MCF 10A (cell line): ENCODE data around the gene CDK15. TPM values are rescaled to one million over a fixed set of nuclear protein-coding genes. Genes with fewer than 3 reads are reported as not detected.

Experiments used
- BruUV-seq: library from RNA; stranded (reverse); fragments of 400-500 nt; replicated peaks from 2 replicates; lab custom pipeline; 2021; lab: Mats Ljungman, UMichigan
- CTCF ChIA-PET: fragments of 300-600 bp; sonication (Branson Sonifier 250); formaldehyde crosslinking; extraction: SDS; loops from one replicate; lab custom pipeline; 2021; ENCODE audit warnings: antibody characterized with exemption, inconsistent platforms; lab: Yijun Ruan, JAX
- POLR2A ChIA-PET: fragments of 300-600, 350-650 bp; sonication (Branson Sonifier 250); formaldehyde crosslinking; extraction: SDS; loops from one replicate; lab custom pipeline; 2020; ENCODE audit warnings: antibody characterized with exemption, inconsistent platforms; lab: Yijun Ruan, JAX
- DNase-seq: peaks from one replicate; pipeline ENCODE4 v3.0.0-alpha.2; 2018; ENCODE audit not compliant: unreplicated experiment
- H3K27ac Mint-ChIP-seq: one replicate; pipeline ENCODE4 v1.8.0; 2022; ENCODE audit warnings: mild to moderate bottlenecking, low read depth, mixed read lengths; ENCODE audit not compliant: unreplicated experiment
- H3K27me3 Mint-ChIP-seq: one replicate; pipeline ENCODE4 v1.8.0; 2022; ENCODE audit warnings: mixed read lengths; ENCODE audit not compliant: insufficient read depth, unreplicated experiment
- H3K36me3 Mint-ChIP-seq: one replicate; pipeline ENCODE4 v1.8.0; 2022; ENCODE audit warnings: mild to moderate bottlenecking, moderate library complexity, mixed read lengths; ENCODE audit not compliant: insufficient read depth, unreplicated experiment
- H3K4me1 Mint-ChIP-seq: one replicate; pipeline ENCODE4 v1.8.0; 2022; ENCODE audit warnings: mixed read lengths; ENCODE audit not compliant: insufficient read depth, unreplicated experiment
- H3K4me3 Mint-ChIP-seq: one replicate; pipeline ENCODE4 v1.8.0; 2022; ENCODE audit warnings: mild to moderate bottlenecking, moderate library complexity, mixed read lengths; ENCODE audit not compliant: unreplicated experiment
- H3K9me3 Mint-ChIP-seq: one replicate; pipeline ENCODE4 v1.8.0; 2022; ENCODE audit warnings: mixed read lengths; ENCODE audit not compliant: unreplicated experiment
- intact Hi-C: fragments of 100-400 bp; cut with micrococcal nuclease; formaldehyde crosslinking; loops from 2 replicates; pipeline ENCODE4 v1.14.1; 2022
- total RNA-seq: library from RNA; stranded (reverse); gene quantifications from 2 replicates; pipeline ENCODE4 v1.2.3, GENCODE V29; 2022
- TF ChIP-seq, protein P1 (sequence below): fragments of 200-600 bp; IDR thresholded peaks from one replicate; pipeline ENCODE4 v1.8.0; 2022; ENCODE audit warnings: antibody characterized with exemption, mild to moderate bottlenecking; ENCODE audit not compliant: unreplicated experiment

Gene CDK15
- total RNA-seq, 1 experiment from 2014 or later = not detected

DNA sequence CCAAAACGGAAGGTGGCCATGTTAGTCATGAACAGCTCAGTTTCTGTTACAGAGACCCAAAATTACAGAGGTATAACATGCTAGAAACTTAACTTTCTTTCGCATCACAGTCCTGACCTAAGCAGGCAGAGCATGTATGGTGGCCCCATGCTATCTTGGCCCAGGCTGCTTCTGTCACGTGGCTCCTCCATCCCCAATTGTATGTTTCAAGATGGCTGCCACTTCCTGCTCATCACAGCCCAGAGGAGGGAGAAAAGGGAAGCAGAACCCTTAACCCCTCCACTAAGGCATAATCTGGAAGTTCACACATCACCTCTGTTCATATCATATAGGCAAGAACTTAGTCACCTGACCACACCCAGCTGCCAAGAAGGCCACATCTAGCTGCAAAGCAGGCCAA is 28.7 kb downstream of the CDK15 start:
- intact Hi-C loops = no loop called here
- BruUV-seq = no TSS peak
- POLR2A ChIA-PET = interaction anchor here (0.6 kb wide), 1 partner anchor 56 kb away, joined by 3 read pairs; no protein-coding TSS in a partner anchor
- Mint-ChIP-seq H3K27me3 (no peaks in the 10 kb centered on the region), H3K4me3 (no peak overlapping the region), H3K4me1 (no peaks in the 10 kb centered on the region), H3K36me3 (no peaks in the 10 kb centered on the region), H3K27ac (no peak overlapping the region), H3K9me3 (no peaks in the 10 kb centered on the region)
- DNase-seq = no peak
- CTCF ChIA-PET = interaction anchor here (0.7 to 0.8 kb wide), 2 partner anchors 66 to 172 kb away, joined by 3 to 4 read pairs; no protein-coding TSS in a partner anchor
- TF ChIP-seq, protein P1, sequence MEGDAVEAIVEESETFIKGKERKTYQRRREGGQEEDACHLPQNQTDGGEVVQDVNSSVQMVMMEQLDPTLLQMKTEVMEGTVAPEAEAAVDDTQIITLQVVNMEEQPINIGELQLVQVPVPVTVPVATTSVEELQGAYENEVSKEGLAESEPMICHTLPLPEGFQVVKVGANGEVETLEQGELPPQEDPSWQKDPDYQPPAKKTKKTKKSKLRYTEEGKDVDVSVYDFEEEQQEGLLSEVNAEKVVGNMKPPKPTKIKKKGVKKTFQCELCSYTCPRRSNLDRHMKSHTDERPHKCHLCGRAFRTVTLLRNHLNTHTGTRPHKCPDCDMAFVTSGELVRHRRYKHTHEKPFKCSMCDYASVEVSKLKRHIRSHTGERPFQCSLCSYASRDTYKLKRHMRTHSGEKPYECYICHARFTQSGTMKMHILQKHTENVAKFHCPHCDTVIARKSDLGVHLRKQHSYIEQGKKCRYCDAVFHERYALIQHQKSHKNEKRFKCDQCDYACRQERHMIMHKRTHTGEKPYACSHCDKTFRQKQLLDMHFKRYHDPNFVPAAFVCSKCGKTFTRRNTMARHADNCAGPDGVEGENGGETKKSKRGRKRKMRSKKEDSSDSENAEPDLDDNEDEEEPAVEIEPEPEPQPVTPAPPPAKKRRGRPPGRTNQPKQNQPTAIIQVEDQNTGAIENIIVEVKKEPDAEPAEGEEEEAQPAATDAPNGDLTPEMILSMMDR = no peak

DNA sequence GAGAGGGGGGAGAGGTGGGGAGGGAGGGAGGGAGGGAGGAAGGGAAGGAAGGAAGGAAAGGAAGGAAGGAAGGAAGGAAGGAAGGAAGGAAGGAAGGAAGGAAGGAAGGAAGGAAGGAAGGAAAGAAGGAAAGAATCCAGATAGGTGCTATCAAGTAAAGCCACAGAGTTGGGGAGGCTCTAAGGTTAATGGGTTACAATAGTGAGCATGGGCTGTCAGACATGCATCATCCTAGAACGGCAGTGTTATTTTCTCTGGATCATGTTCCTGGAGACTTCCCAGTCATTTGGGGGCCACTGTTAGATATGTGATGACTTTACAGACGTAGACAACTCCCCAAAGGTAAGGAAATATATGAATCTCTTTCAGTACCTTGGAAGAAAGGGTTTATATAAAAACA is 31.1 kb downstream of the CDK15 start:
- Mint-ChIP-seq H3K9me3 (peaks cover 9% of the 10 kb centered on the region), H3K27ac (no peak overlapping the region), H3K4me1 (no peaks in the 10 kb centered on the region), H3K36me3 (no peaks in the 10 kb centered on the region), H3K4me3 (no peak overlapping the region), H3K27me3 (no peaks in the 10 kb centered on the region)
- no TSS peak for BruUV-seq
- DNase-seq = no peak
- intact Hi-C loops = no loop called here
- TF ChIP-seq, protein P1 = no peak
- ChIA-PET CTCF (no interaction called here), POLR2A (no interaction called here)

DNA sequence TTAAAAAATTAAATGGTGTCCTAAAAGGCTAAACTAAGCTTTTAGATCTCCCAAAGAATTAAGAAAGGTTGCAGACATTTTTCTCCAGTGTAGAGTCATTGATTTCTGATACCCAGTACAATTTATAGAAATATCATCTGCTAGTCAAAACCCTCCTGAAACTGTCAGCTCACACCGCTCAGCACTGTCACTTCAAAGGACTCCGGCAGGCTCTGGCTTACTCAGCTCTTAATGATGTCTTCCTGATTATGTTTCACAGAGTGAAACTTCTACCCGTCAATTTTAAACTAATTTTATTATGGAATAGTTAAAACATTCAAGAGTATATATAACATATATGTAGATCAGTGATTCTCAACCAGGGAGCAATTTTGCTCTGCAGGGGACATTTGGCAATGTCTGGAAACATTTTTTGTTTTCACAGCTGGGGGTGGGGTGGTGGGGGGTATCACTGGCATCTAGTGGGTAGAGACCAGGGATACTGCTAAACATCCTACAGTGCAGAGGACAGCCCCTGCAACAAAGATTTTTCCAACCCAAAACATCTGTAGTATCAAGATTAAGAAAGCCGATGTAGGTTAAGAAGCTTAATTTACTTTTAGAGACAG is 31.6 kb downstream of the CDK15 start:
- H3K9me3 Mint-ChIP-seq = peaks cover 9% of the 10 kb centered on the region
- intact Hi-C loops = no loop called here
- no peaks in the 10 kb centered on the region for H3K4me1 Mint-ChIP-seq
- BruUV-seq = no TSS peak
- H3K36me3 Mint-ChIP-seq = no peaks in the 10 kb centered on the region
- DNase-seq = no peak
- CTCF ChIA-PET = interaction anchor here (0.7 kb wide), 1 partner anchor 30 kb away, joined by 3 read pairs; no protein-coding TSS in a partner anchor
- no peaks in the 10 kb centered on the region for H3K27me3 Mint-ChIP-seq
- POLR2A ChIA-PET = no interaction called here
- TF ChIP-seq, protein P1 = no peak
- H3K4me3 Mint-ChIP-seq = no peak overlapping the region
- no peak overlapping the region for H3K27ac Mint-ChIP-seq

DNA sequence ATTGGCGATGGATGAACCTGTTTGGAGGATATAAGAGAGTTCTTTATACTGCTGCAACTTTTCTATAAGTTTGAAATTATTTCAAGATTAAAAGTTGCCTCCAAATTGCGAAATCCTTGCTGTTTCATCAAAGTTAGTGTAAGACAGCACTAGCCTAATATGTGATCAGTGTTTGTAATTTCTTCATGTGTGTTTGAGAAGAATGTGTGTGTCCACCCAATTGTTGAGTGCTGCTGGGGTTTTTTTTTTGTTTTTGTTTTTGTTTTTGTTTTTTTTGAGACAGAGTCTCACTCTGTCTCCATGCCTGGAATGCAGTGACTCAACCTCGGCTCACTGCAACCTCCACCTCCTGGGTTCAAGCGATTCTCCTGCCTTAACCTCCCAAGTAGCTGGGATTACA is 33.4 kb downstream of the CDK15 start:
- no peak overlapping the region for H3K27ac Mint-ChIP-seq
- no TSS peak for BruUV-seq
- no peak overlapping the region for H3K4me3 Mint-ChIP-seq
- no peak for DNase-seq
- H3K27me3 Mint-ChIP-seq = no peaks in the 10 kb centered on the region
- no peaks in the 10 kb centered on the region for H3K4me1 Mint-ChIP-seq
- no peaks in the 10 kb centered on the region for H3K36me3 Mint-ChIP-seq
- intact Hi-C loops = no loop called here
- TF ChIP-seq, protein P1 = no peak
- peaks cover 9% of the 10 kb centered on the region for H3K9me3 Mint-ChIP-seq
- CTCF ChIA-PET = interaction anchor here (0.6 to 1.1 kb wide), 2 partner anchors 21 to 43 kb away, joined by 3 read pairs; no protein-coding TSS in a partner anchor
- POLR2A ChIA-PET = no interaction called here
